Endothelial cell of umbilical vein (primary cell): ENCODE data around the gene FGFRL1.

ENCODE experiments used
- CTCF ChIP-seq, 2 donors: IDR thresholded peaks; 1 replicate in 1 of 2; 2 replicates in 1 of 2; pipeline ENCODE4 v1.5.1; 2011; ENCODE audit warnings: low read length in 2 of 2, mild to moderate bottlenecking in 2 of 2, moderate library complexity in 2 of 2, control low read depth in 1 of 2, inconsistent platforms in 1 of 2, low read depth in 1 of 2; ENCODE audit not compliant: insufficient read depth in 1 of 2; ENCODE audit errors: extremely low read depth in 1 of 2
- EZH2 ChIP-seq: IDR thresholded peaks from 2 replicates; pipeline ENCODE4 v1.6.1; 2012; ENCODE audit warnings: borderline replicate concordance, low read depth, mild to moderate bottlenecking, moderate library complexity, low read length, inconsistent platforms; ENCODE audit not compliant: severe bottlenecking
- MAX ChIP-seq: IDR thresholded peaks from 2 replicates; pipeline ENCODE4 v1.6.1; 2011; ENCODE audit not compliant: insufficient read depth, insufficient read length
- POLR2A ChIP-seq: IDR thresholded peaks from 2 replicates; pipeline ENCODE4 v1.6.1; 2012; ENCODE audit warnings: low read depth, mild to moderate bottlenecking, control low read depth, low read length
- POLR2AphosphoS5 ChIP-seq: IDR thresholded peaks from 2 replicates; pipeline ENCODE4 v1.6.1; 2012; ENCODE audit warnings: low read depth, mild to moderate bottlenecking, control low read depth, low read length, moderate library complexity; ENCODE audit not compliant: insufficient read depth

GRCh38 chr4:1045193-1045594 lies 33.8 kb downstream of the FGFRL1 start:
- no peak for TF ChIP-seq CTCF (IDR thresholded peaks at IDR 0.05; ENCODE audit: extremely low read depth in 1 of 2, insufficient read depth in 1 of 2, low read depth in 1 of 2, low read length in 2 of 2)
- TF ChIP-seq POLR2A = no peak
- no peak for TF ChIP-seq POLR2AphosphoS5
- TF ChIP-seq EZH2 = no peak
- TF ChIP-seq MAX = no peak
